Breast epithelium (tissue), 4 donors: ENCODE measurements around the gene PRKCE. TPM values are rescaled to one million over a fixed set of nuclear protein-coding genes. Genes with fewer than 3 reads are reported as not detected.

Source experiments
- DNase-seq, 2 donors: peaks; one replicate each; pipeline ENCODE4 v3.0.0-alpha.2; 2019; ENCODE audit warnings: low spot score in 2 of 2
- H3K27ac ChIP-seq, 2 donors: fragments of 200-600 bp; sonication (generic) in 1 of 2; one replicate each; pipeline ENCODE4 v1.5.1; 2016 to 2019; ENCODE audit warnings: mild to moderate bottlenecking in 1 of 2
- H3K27me3 ChIP-seq, 2 donors: fragments of 200-600 bp; sonication (generic) in 1 of 2; one replicate each; pipeline versions ENCODE4 v1.5.1 to v1.6.0; 2017 to 2019; ENCODE audit warnings: control low read depth in 1 of 2, mild to moderate bottlenecking in 1 of 2
- H3K36me3 ChIP-seq: fragments of 200-600 bp; one replicate; pipeline ENCODE4 v1.5.1; 2019
- H3K4me1 ChIP-seq, 2 donors: fragments of 200-600 bp; sonication (generic); one replicate each; pipeline ENCODE4 v1.5.1; 2016 to 2019; ENCODE audit warnings: control low read depth in 1 of 2
- H3K4me3 ChIP-seq, 3 donors: fragments of 200-600 bp; sonication (generic); 1 replicate in 2 of 3; 2 replicates in 1 of 3; pipeline ENCODE4 v1.5.1; 2016 to 2019; ENCODE audit warnings: mild to moderate bottlenecking in 3 of 3, moderate library complexity in 2 of 3
- H3K9me3 ChIP-seq, 2 donors: fragments of 200-600 bp; sonication (generic) in 1 of 2; one replicate each; pipeline ENCODE4 v1.5.1; 2016 to 2019; ENCODE audit warnings: control low read depth in 1 of 2
- CTCF ChIP-seq, 3 donors: fragments of 450-650 bp; IDR thresholded peaks; one replicate each; pipeline ENCODE4 v1.5.1; 2016 to 2017; ENCODE audit warnings: antibody characterized with exemption in 3 of 3, mild to moderate bottlenecking in 3 of 3, moderate library complexity in 3 of 3
- POLR2A ChIP-seq: fragments of 450-650 bp; IDR thresholded peaks from one replicate; pipeline ENCODE4 v1.6.1; 2016; ENCODE audit warnings: antibody characterized with exemption, mild to moderate bottlenecking, moderate library complexity
- POLR2AphosphoS5 ChIP-seq, 3 donors: sonication (generic); formaldehyde crosslinking; IDR thresholded peaks; one replicate each; pipeline ENCODE4 v1.6.1; 2017; ENCODE audit warnings: antibody characterized with exemption in 3 of 3
- intact Hi-C: fragments of 100-400 bp; cut with DNase I; formaldehyde crosslinking; loops from one replicate; pipeline ENCODE4 v1.15.1; 2023; ENCODE audit warnings: low total_unique reads
- total RNA-seq, 3 donors: library from RNA; depleted of rRNA; stranded (reverse); fragments of >200 nt; gene quantifications; one replicate each; pipeline ENCODE4 v1.1.0, GENCODE V29; 2016

PRKCE gene
- total RNA-seq, 3 donors from 2014 or later, result 20.6 to 34.0 (median 23.6) TPM

- no peak overlapping the region for H3K27ac ChIP-seq
- H3K27me3 ChIP-seq, result no peaks in the 10 kb centered on the region
- H3K9me3 ChIP-seq, result no peaks in the 10 kb centered on the region
- peaks cover 0 to 18% of the 10 kb centered on the region in 2 donors for H3K4me1 ChIP-seq
- intact Hi-C loops, result no loop called here
- H3K36me3 ChIP-seq, result no peaks in the 10 kb centered on the region
- no peak for TF ChIP-seq CTCF (IDR thresholded peaks at IDR 0.05)
- TF ChIP-seq POLR2AphosphoS5 (IDR thresholded peaks at IDR 0.05), result no peak
- no peak for TF ChIP-seq POLR2A
- no peak for DNase-seq
- no peak overlapping the region for H3K4me3 ChIP-seq
These were observed 313.4 kb downstream of the PRKCE start for GRCh38 chr2:45964906-45965305.

GRCh38 chr2:45965871-45966498 lies 314.5 kb downstream of the PRKCE start:
- no peak overlapping the region for H3K27ac ChIP-seq
- no peaks in the 10 kb centered on the region for H3K27me3 ChIP-seq

GRCh38 chr2:45968946-45969584 lies 317.6 kb downstream of the PRKCE start:
- Histone ChIP-seq H3K4me3 (no peak overlapping the region), H3K4me1 (peaks cover 0 to 4% of the 10 kb centered on the region in 2 donors), H3K27me3 (no peaks in the 10 kb centered on the region), H3K27ac (peak overlapping the region in 1 of 2 donors; percentile 44), H3K9me3 (no peaks in the 10 kb centered on the region), H3K36me3 (no peaks in the 10 kb centered on the region)
- intact Hi-C loops, result no loop called here
- TF ChIP-seq POLR2A, result no peak
- TF ChIP-seq CTCF (IDR thresholded peaks at IDR 0.05), result no peak
- TF ChIP-seq POLR2AphosphoS5 (IDR thresholded peaks at IDR 0.05), result peak in 1 of 3 donors; percentile 69
- no peak for DNase-seq

More at GRCh38 chr2:45965871-45966498, 314.5 kb downstream of the PRKCE start:
- no peak overlapping the region for H3K4me3 ChIP-seq
- intact Hi-C loops, result no loop called here
- H3K4me1 ChIP-seq, result peaks cover 0 to 18% of the 10 kb centered on the region in 2 donors
- TF ChIP-seq POLR2A (no peak), POLR2AphosphoS5 (IDR thresholded peaks at IDR 0.05) (no peak), CTCF (IDR thresholded peaks at IDR 0.05) (no peak)
- no peaks in the 10 kb centered on the region for H3K36me3 ChIP-seq
- H3K9me3 ChIP-seq, result no peaks in the 10 kb centered on the region
- no peak for DNase-seq

GRCh38 chr2:45973426-45973825 lies 322.0 kb downstream of the PRKCE start:
- Histone ChIP-seq H3K27ac (no peak overlapping the region), H3K4me3 (no peak overlapping the region), H3K9me3 (no peaks in the 10 kb centered on the region), H3K4me1 (no peaks in the 10 kb centered on the region), H3K36me3 (no peaks in the 10 kb centered on the region), H3K27me3 (no peaks in the 10 kb centered on the region)
- no peak for DNase-seq
- intact Hi-C loops, result no loop called here
- TF ChIP-seq POLR2A (no peak), CTCF (IDR thresholded peaks at IDR 0.05) (no peak), POLR2AphosphoS5 (IDR thresholded peaks at IDR 0.05) (no peak)

- intact Hi-C loops, result no loop called here
- H3K4me3 ChIP-seq, result no peak overlapping the region
- no peaks in the 10 kb centered on the region for H3K27me3 ChIP-seq
- no peak for DNase-seq
- no peaks in the 10 kb centered on the region for H3K9me3 ChIP-seq
- H3K36me3 ChIP-seq, result no peaks in the 10 kb centered on the region
- H3K27ac ChIP-seq, result no peak overlapping the region
- H3K4me1 ChIP-seq, result no peaks in the 10 kb centered on the region
- no peak for TF ChIP-seq POLR2A
- TF ChIP-seq CTCF (IDR thresholded peaks at IDR 0.05), result no peak
- TF ChIP-seq POLR2AphosphoS5 (IDR thresholded peaks at IDR 0.05), result no peak
These were observed 322.6 kb downstream of the PRKCE start for GRCh38 chr2:45974056-45974455.
